Measurements from ENCODE around the gene C2CD4D.
"Not testable (repeated sequence)": the region's sequence is repeated elsewhere in the genome, so short reads cannot be mapped to it uniquely, and the experiment has no call there.

C2CD4D gene

DNA sequence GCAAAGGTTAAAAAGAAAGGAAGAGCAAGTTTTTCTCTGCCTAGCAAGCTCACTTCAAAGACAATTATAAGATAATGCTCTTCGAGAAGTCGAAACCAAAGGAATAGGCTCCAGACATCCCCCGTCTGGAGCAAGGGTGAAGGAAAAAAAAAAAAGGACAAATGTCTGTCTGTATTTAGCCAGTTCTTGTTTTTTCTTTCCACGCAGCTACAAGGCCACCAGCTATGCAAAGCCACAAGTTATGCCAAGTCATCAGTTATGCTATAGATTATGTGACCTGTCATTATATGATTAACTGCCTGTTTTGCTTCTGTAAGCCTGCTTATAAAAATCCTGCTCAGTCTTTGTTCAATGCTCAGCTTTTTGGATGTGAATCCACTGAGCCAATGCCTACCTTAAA is 16.3 kb upstream of the C2CD4D start:
- H3K4me3 ChIP-seq (ENCODE audit: low read depth, low read length), result no peak overlapping the region
- TF ChIP-seq, protein P1, sequence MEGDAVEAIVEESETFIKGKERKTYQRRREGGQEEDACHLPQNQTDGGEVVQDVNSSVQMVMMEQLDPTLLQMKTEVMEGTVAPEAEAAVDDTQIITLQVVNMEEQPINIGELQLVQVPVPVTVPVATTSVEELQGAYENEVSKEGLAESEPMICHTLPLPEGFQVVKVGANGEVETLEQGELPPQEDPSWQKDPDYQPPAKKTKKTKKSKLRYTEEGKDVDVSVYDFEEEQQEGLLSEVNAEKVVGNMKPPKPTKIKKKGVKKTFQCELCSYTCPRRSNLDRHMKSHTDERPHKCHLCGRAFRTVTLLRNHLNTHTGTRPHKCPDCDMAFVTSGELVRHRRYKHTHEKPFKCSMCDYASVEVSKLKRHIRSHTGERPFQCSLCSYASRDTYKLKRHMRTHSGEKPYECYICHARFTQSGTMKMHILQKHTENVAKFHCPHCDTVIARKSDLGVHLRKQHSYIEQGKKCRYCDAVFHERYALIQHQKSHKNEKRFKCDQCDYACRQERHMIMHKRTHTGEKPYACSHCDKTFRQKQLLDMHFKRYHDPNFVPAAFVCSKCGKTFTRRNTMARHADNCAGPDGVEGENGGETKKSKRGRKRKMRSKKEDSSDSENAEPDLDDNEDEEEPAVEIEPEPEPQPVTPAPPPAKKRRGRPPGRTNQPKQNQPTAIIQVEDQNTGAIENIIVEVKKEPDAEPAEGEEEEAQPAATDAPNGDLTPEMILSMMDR (IDR thresholded peaks at IDR 0.05; ENCODE audit: borderline replicate concordance, insufficient read depth, low read depth, low read length), result no peak

DNA sequence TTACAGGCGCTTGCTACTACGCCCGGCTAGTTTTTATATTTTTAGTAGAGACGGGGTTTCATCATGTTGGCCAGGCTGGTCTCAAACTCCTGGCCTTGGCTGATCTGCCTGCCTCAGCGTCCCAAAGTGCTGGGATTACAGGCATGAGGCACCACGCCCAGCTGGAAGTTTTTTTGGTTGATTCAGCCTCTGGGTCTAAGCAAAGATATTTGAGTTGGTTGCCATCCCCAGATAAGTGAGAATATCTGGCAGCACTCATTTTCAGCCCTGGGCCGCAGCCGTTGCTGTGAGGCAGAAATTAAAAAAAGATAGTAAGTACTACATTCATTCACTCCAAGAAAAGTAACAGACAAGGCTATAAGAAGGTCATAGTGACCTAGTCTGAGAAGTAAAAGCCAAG is 15.9 kb upstream of the C2CD4D start:
- H3K4me3 ChIP-seq (ENCODE audit: low read depth, low read length), result not testable (repeated sequence)

DNA sequence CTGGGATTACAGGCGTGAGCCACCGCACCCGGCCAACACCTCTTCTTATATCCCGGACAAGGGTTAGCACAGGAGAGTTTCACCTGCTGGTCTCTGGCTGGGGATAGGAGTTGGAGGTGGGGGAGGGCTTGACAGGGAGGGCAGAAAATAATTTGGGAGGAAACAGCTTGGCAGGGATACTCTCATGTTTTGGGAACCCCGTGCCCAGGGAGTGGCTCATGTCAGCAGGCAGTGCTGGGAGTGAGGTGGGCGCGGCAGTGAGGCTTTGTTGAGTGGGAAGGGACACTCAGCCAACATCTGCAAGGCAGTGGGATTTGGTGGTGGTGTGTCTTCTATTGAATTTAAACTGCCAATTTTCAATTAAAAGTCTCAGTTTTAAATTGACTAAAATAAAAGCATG is 15.0 kb upstream of the C2CD4D start:
- TF ChIP-seq, protein P1 (IDR thresholded peaks at IDR 0.05; ENCODE audit: borderline replicate concordance, insufficient read depth, low read depth, low read length), result no peak
- H3K4me3 ChIP-seq (ENCODE audit: low read depth, low read length), result no peak overlapping the region

DNA sequence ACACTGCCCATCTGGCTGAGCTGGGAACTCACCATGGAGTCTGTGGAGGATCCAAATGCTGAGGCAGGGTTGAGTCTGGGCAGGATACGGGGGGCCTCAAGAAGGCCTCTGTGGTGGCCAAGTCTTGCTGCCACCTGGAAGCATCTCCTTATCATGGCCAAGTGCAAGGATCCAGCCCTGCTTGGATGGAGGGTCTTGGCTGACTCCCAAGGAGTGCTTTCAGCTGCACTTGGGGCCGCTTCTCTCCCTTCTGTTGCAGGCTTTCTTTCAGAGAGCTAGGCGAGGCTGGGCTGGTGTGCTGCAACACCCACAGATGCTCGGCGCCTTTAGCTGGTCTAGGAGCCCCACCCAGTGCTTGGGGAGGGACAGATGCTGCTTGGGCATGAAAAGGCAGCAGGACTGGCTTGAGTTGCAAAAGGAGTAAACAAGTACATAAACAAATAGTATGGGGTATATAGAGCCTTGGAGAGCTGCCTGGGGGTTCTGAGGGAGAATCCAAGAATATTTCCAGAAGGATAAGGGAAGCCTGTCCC is 13.9 kb upstream of the C2CD4D start, which contains the start of gene THEM5:
THEM5 (minus strand) TSS at position 302 of the 533 bp plus-strand sequence; CDS start at position 155, 147 bp downstream.
- no peak within 1 kb of the TSS for H3K4me3 ChIP-seq (ENCODE audit: low read depth, low read length)
- TF ChIP-seq, protein P1 (IDR thresholded peaks at IDR 0.05; ENCODE audit: borderline replicate concordance, insufficient read depth, low read depth, low read length), result no peak

DNA sequence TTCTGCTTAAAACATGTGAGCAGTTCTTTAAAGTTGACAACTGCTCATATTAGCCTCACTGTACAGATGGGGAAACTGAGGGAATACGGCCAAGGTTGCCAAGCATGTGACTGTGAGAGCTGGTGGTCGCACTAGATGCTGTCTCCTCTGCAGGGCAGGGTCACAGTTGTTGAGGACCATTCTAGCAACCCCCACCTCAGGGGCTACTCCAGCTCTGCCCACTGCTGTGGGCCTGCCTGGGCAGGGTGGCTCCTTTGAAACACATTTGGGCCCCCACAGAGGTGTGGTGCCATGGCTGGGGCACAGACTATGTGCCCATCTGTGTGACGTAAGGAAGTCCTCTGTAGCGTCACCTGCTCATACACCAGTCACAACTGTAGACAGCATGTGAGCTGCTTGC is 13.1 kb upstream of the C2CD4D start:
- H3K4me3 ChIP-seq (ENCODE audit: low read depth, low read length), result no peak overlapping the region

DNA sequence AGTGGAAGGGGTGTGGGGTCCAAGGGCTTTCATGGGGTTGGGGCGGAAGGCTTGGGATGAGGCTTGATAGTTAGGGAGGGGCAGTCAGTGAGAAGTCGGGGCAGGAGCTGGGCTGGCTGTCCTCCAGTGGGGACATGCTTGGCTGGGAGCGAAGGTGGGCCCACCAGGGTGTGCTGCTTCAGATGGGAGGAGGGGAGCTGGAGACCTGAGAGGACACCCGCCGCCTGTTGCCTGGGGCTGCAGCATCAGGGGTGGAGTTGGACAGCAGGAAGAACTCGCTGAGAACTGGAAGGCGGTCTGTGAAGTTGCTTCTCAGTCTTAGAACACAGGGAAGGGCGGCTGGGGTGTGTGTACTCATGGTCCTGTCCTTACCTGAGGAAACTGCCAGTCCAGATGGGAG is 12.3 kb upstream of the C2CD4D start:
- TF ChIP-seq, protein P1 (IDR thresholded peaks at IDR 0.05; ENCODE audit: borderline replicate concordance, insufficient read depth, low read depth, low read length), result no peak

More for the DNA sequence above, 13.1 kb upstream of the C2CD4D start:
- TF ChIP-seq, protein P1 (IDR thresholded peaks at IDR 0.05; ENCODE audit: borderline replicate concordance, insufficient read depth, low read depth, low read length), result no peak

DNA sequence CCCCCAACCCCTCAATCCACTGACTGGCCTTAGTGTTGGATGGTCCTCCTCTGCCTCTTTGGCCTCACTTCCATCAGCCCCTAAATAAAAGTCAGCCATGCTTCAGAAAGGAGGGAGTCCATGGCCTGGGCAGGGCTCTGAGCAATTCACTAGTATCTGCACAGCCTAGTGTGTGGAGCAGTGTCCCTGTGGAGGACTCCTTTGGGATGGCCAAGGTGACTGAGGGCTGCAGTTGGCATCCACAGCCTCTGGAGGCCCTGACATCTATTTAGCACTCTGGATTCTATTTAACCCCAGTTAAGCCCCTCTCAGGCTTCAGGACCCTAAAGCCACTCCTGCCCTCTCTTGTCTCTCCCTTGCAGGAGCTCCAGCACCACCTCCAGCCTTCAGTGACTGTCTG is 10.3 kb upstream of the C2CD4D start:
- no peak overlapping the region for H3K4me3 ChIP-seq (ENCODE audit: low read depth, low read length)
- TF ChIP-seq, protein P1 (IDR thresholded peaks at IDR 0.05; ENCODE audit: borderline replicate concordance, insufficient read depth, low read depth, low read length), result no peak

More for the DNA sequence above, 12.3 kb upstream of the C2CD4D start:
- no peak overlapping the region for H3K4me3 ChIP-seq (ENCODE audit: low read depth, low read length)
